Liver (tissue), 9 donors: ENCODE data around the gene ATP11C. TPM values are rescaled to one million over a fixed set of nuclear protein-coding genes. Genes with fewer than 3 reads are reported as not detected.

Source experiments
- DNase-seq: peaks from one replicate; pipeline ENCODE4 v3.0.0-alpha.2; 2017; ENCODE audit warnings: low spot score
- H3K27ac ChIP-seq, 2 donors: one replicate each; pipeline ENCODE4 v1.7.0; 2013; ENCODE audit warnings: inconsistent platforms in 2 of 2, low read length in 2 of 2, control low read depth in 1 of 2, low read depth in 1 of 2, mild to moderate bottlenecking in 1 of 2
- H3K27me3 ChIP-seq, 4 donors: one replicate each; pipeline versions ENCODE4 v1.6.1 to v1.7.0; 2013; ENCODE audit warnings: low read length in 3 of 4, inconsistent platforms in 1 of 4, mild to moderate bottlenecking in 1 of 4, moderate library complexity in 1 of 4; ENCODE audit not compliant: control insufficient read depth in 4 of 4, insufficient read depth in 4 of 4
- H3K36me3 ChIP-seq, 4 donors: one replicate each; pipeline versions ENCODE4 v1.6.1 to v1.7.0; 2013; ENCODE audit warnings: low read length in 3 of 4, mild to moderate bottlenecking in 3 of 4, low read depth in 1 of 4, moderate library complexity in 1 of 4; ENCODE audit not compliant: control insufficient read depth in 4 of 4, insufficient read depth in 3 of 4
- H3K4me1 ChIP-seq, 4 donors: one replicate each; pipeline versions ENCODE4 v1.6.1 to v1.7.0; 2013; ENCODE audit warnings: low read length in 3 of 4, mild to moderate bottlenecking in 3 of 4, moderate library complexity in 1 of 4; ENCODE audit not compliant: control insufficient read depth in 4 of 4, insufficient read depth in 4 of 4
- H3K4me3 ChIP-seq, 3 donors: one replicate each; pipeline versions ENCODE4 v1.6.1 to v1.7.0; 2013; ENCODE audit warnings: low read length in 3 of 3, control low read depth in 1 of 3, low read depth in 1 of 3, mild to moderate bottlenecking in 1 of 3
- H3K9ac ChIP-seq, 2 donors: one replicate each; pipeline ENCODE4 v1.7.0; 2013; ENCODE audit warnings: low read length in 2 of 2, mild to moderate bottlenecking in 2 of 2, moderate library complexity in 2 of 2, control low read depth in 1 of 2, low read depth in 1 of 2
- H3K9me3 ChIP-seq, 4 donors: one replicate each; pipeline versions ENCODE4 v1.6.1 to v1.7.0; 2013; ENCODE audit warnings: low read length in 3 of 4; ENCODE audit not compliant: control insufficient read depth in 4 of 4
- FOXA2 ChIP-seq: IDR thresholded peaks from 2 replicates; pipeline ENCODE4 v1.6.1; 2016; ENCODE audit warnings: antibody characterized with exemption
- GABPA ChIP-seq, 2 donors: IDR thresholded peaks in 1 of 2; conservative IDR thresholded peaks in 1 of 2; 2 replicates each; pipeline ENCODE4 v1.6.1; 2016; ENCODE audit warnings: antibody characterized with exemption in 2 of 2, mild to moderate bottlenecking in 1 of 2, moderate library complexity in 1 of 2
- HNF4A ChIP-seq, 2 donors: conservative IDR thresholded peaks; 2 replicates each; pipeline ENCODE4 v1.6.1; 2016; ENCODE audit warnings: antibody characterized with exemption in 2 of 2, mild to moderate bottlenecking in 2 of 2
- HNF4G ChIP-seq: IDR thresholded peaks from 2 replicates; pipeline ENCODE4 v1.6.1; 2016; ENCODE audit warnings: antibody characterized with exemption
- JUND ChIP-seq, 2 donors: IDR thresholded peaks; 2 replicates each; pipeline ENCODE4 v1.6.1; 2016; ENCODE audit warnings: antibody characterized with exemption in 2 of 2
- NR2F2 ChIP-seq: IDR thresholded peaks from 2 replicates; pipeline ENCODE4 v1.6.1; 2016; ENCODE audit warnings: antibody characterized with exemption
- REST ChIP-seq: IDR thresholded peaks from 2 replicates; pipeline ENCODE4 v1.6.1; 2016; ENCODE audit warnings: antibody characterized with exemption, mild to moderate bottlenecking
- SP1 ChIP-seq: IDR thresholded peaks from 2 replicates; pipeline ENCODE4 v1.6.1; 2018; ENCODE audit warnings: antibody characterized with exemption, mild to moderate bottlenecking
- TAF1 ChIP-seq: conservative IDR thresholded peaks from 2 replicates; pipeline ENCODE4 v1.6.1; 2016; ENCODE audit warnings: antibody characterized with exemption, mild to moderate bottlenecking
- YY1 ChIP-seq: IDR thresholded peaks from 2 replicates; pipeline ENCODE4 v1.6.1; 2016; ENCODE audit warnings: antibody characterized with exemption, mild to moderate bottlenecking
- WGBS: extraction: QIAGEN DNeasy Blood & Tissue Kit; methylation state at CpG from one replicate; pipeline ENCODE4 v1.1.7; 2013; 5-methylcytosine and 5-hydroxymethylcytosine counted together
- polyA plus RNA-seq, 2 donors: library from polyadenylated mRNA; stranded (reverse) in 1 of 2; unstranded in 1 of 2; fragments of 200-250 nt in 1 of 2; fragments of >200 nt in 1 of 2; fragmentation: Nextera tagmentation in 1 of 2; extraction: Ambion mirVana in 1 of 2; gene quantifications; one replicate each; pipeline versions ENCODE4 v1.2.1 to v1.2.3, GENCODE V29; 2013 to 2015
- total RNA-seq, 2 donors: library from RNA; depleted of rRNA; stranded (reverse); fragments of >200 nt; gene quantifications; one replicate each; pipeline ENCODE4 v1.2.3, GENCODE V29; 2014
- TF ChIP-seq, protein P1 (sequence below): IDR thresholded peaks from 2 replicates; pipeline ENCODE4 v1.6.1; 2016; ENCODE audit warnings: antibody characterized with exemption
- TF ChIP-seq, protein P2 (sequence below): IDR thresholded peaks from 2 replicates; pipeline ENCODE4 v1.6.1; 2016; ENCODE audit warnings: antibody characterized with exemption
- donor health status: healthy.
- donor health status: healthy.
- donor health status: healthy.
- donor health status: healthy.
- donor health status: healthy.

The ATP11C gene
- total and polyA plus RNA-seq, 4 donors = 11.8 to 52.1 (median 18.9) TPM

DNA sequence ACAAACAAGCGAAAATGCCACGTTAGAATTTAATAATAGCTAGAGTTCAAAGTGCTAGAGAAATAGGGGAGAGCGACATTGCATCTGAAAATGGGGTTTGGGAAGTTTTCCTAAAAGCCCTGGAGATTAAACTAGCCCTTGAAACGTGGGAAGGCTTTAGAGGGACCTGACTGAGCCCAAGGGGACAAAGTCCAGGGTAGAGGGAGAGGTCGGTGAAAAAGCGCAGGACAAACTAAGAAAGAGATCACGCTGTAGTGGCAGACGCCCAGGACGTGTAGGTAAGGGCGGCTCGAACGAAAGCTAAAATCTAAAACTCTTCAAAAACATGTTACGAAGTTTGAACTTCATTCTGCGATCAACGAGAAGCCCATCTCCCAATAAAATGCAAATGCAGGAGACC is 1.1 kb upstream of the ATP11C start:
- Histone ChIP-seq H3K9me3 (no peaks in the 10 kb centered on the region), H3K9ac (peak overlapping the region in 1 of 2 donors; percentile 93), H3K36me3 (no peaks in the 10 kb centered on the region), H3K27ac (peak overlapping the region; percentile 94 to 95), H3K27me3 (no peaks in the 10 kb centered on the region), H3K4me1 (peaks cover 0 to 12% (median 2%) of the 10 kb centered on the region in 4 donors), H3K4me3 (peak overlapping the region in 2 of 3 donors; percentile 69 to 89)
- WGBS = 23% methylated on average over 15 of the region's 15 CpGs
- TF ChIP-seq GABPA (IDR thresholded peaks at IDR 0.05 in 1 of 2, conservative IDR thresholded peaks at IDR 0.05 in 1 of 2) (no peak), TAF1 (peak; percentile 55), SP1 (peak; percentile 68), HNF4A (conservative IDR thresholded peaks at IDR 0.05) (peak; percentile 75 to 80), HNF4G (peak; percentile 43), REST (no peak), YY1 (peak; percentile 6)
- TF ChIP-seq, protein P1, sequence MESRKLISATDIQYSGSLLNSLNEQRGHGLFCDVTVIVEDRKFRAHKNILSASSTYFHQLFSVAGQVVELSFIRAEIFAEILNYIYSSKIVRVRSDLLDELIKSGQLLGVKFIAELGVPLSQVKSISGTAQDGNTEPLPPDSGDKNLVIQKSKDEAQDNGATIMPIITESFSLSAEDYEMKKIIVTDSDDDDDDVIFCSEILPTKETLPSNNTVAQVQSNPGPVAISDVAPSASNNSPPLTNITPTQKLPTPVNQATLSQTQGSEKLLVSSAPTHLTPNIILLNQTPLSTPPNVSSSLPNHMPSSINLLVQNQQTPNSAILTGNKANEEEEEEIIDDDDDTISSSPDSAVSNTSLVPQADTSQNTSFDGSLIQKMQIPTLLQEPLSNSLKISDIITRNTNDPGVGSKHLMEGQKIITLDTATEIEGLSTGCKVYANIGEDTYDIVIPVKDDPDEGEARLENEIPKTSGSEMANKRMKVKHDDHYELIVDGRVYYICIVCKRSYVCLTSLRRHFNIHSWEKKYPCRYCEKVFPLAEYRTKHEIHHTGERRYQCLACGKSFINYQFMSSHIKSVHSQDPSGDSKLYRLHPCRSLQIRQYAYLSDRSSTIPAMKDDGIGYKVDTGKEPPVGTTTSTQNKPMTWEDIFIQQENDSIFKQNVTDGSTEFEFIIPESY = no peak
- DNase-seq = peak; percentile 32

DNA sequence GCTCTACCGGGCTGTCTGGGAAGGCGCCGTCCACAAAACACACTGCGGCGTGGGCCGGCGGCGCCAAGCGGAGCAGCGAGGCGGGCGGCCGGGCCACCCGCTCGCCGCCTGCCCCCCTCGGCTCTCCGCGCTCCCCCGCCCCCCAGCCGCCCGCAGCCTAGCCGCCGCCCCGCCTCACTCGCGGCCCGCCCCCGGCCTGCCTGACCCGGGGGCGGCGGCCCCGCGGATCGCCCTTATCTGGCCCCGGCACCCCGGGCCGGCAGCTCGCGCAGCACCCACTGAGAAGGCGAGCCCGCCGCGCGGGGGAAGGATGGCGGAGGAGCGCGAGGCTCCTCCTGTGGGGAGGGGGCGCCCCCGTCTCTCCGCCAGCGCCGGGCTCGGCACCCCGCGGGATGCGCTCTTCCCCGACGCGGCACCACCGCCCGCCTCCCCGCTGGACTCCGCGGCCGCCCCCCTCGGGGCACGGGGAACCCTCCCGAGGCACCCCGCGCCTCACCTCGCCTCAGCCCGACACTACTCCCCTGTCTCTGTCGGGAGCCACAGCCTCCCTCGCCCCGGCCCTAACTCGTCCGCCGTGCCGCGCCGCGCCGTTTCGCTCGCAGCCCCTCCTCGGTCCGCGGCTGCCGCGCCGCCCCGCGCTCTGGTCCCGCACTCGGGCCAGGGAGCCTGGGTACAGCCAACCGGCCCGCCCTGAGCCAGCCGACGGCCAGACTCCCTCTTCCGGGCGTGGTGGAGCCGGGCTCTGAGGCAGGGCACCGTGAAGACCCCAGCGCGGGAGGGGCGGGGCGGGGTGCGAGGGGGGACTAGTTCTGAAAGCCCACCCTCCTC is 566 bp downstream of the ATP11C start:
- H3K4me3 ChIP-seq = peak overlapping the region; percentile 61 to 89 (median 78)
- H3K27ac ChIP-seq = peak overlapping the region; percentile 94 to 95
- peak; percentile 62 for DNase-seq
- TF ChIP-seq, protein P2, sequence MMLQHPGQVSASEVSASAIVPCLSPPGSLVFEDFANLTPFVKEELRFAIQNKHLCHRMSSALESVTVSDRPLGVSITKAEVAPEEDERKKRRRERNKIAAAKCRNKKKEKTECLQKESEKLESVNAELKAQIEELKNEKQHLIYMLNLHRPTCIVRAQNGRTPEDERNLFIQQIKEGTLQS = no peak
- TF ChIP-seq TAF1 (no peak), YY1 (no peak), FOXA2 (no peak), SP1 (no peak), NR2F2 (no peak), REST (no peak), JUND (IDR thresholded peaks at IDR 0.05) (no peak), HNF4A (conservative IDR thresholded peaks at IDR 0.05) (no peak)
- TF ChIP-seq, protein P1 = no peak
- no peaks in the 10 kb centered on the region for H3K27me3 ChIP-seq
- H3K9ac ChIP-seq = peak overlapping the region; percentile 71 to 77
- peaks cover 0 to 16% (median 8%) of the 10 kb centered on the region in 4 donors for H3K4me1 ChIP-seq
- no peaks in the 10 kb centered on the region for H3K36me3 ChIP-seq
- no peaks in the 10 kb centered on the region for H3K9me3 ChIP-seq
- under 1% methylated on average over 106 of the region's 109 CpGs for WGBS
